ENCODE measurements around the gene SPESP1. TPM values are rescaled to one million over a fixed set of nuclear protein-coding genes. Genes with fewer than 3 reads are reported as not detected.

The SPESP1 gene
- total RNA-seq, result 1.5 TPM

DNA sequence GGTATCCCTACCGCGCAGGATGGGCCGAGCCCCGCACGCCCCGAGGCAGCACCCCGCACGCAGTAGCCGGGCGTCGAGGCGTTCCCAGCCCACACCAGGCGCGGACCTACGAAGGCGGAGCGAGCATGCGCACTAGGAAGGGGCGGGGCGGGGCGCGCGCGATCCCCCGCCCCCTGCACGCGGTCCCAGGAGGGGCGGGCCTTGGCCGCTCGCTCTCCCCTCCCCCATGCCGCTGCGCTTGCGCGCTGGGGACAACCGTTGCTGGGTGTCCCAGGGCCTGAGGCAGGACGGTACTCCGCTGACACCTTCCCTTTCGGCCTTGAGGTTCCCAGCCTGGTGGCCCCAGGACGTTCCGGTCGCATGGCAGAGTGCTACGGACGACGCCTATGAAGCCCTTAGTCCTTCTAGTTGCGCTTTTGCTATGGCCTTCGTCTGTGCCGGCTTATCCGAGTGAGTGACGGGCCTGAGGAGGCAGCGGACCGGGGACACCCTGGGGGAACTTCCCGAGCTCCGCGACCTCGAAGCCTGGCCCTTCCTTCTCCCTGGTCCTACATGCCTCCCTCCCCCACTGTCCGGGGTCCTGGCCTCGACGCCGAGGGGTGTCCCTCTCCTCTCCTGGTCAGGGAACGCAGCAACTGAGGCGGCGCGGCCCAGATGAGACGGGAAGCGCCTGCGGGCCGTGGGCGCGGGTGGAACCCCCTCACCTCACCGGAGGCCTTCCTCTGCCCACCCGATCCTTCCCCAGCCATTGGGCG lies at the start of gene SPESP1:
Gene SPESP1, plus strand, starts transcription at position 258 of the 755 bp plus-strand sequence. Its CDS starts 129 bp downstream, at position 387.
- intact Hi-C loops (cut with DNase I), result no loop called here
- Histone ChIP-seq H3K4me3 (peak within 1 kb of the TSS; percentile 34 to 44), H3K27me3 (no peaks in the 10 kb centered on the region), H3K36me3 (no peaks in the 10 kb centered on the region), H3K4me1 (no peaks in the 10 kb centered on the region), H3K9me3 (no peaks in the 10 kb centered on the region), H3K27ac (no peak within 1 kb of the TSS)
- TF ChIP-seq POLR2A (IDR thresholded peaks at IDR 0.05) (no peak), POLR2AphosphoS5 (IDR thresholded peaks at IDR 0.05; ENCODE audit: insufficient read depth in 1 of 2, low read depth in 1 of 2) (peak in 1 of 2 donors; percentile 81)
- TF ChIP-seq, protein P1, sequence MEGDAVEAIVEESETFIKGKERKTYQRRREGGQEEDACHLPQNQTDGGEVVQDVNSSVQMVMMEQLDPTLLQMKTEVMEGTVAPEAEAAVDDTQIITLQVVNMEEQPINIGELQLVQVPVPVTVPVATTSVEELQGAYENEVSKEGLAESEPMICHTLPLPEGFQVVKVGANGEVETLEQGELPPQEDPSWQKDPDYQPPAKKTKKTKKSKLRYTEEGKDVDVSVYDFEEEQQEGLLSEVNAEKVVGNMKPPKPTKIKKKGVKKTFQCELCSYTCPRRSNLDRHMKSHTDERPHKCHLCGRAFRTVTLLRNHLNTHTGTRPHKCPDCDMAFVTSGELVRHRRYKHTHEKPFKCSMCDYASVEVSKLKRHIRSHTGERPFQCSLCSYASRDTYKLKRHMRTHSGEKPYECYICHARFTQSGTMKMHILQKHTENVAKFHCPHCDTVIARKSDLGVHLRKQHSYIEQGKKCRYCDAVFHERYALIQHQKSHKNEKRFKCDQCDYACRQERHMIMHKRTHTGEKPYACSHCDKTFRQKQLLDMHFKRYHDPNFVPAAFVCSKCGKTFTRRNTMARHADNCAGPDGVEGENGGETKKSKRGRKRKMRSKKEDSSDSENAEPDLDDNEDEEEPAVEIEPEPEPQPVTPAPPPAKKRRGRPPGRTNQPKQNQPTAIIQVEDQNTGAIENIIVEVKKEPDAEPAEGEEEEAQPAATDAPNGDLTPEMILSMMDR (IDR thresholded peaks at IDR 0.05), result no peak
- DNase-seq (ENCODE audit: extremely low spot score in 2 of 2), result no peak

DNA sequence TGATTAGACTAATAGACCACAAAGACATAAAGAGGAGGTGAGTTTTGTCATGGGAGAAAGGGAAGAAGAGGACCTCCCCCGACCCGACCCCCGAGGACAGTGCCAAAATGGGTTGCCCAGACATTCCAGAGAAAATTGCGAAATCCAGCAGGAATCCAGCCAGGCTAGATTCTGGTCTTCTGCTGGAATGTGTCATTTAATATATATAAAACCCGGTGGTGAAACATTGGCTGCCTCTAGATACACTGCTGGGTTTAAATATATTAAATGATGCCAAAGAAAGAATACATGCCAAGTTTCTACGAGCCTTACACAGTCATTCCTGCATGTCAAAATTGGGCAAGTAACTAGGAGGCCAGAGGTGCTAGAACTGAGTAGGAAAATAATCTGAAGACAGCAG lies 45.3 kb upstream of the SPESP1 start:
- no peak overlapping the region for H3K27ac ChIP-seq
- TF ChIP-seq POLR2A (IDR thresholded peaks at IDR 0.05), result no peak
- TF ChIP-seq, protein P1 (IDR thresholded peaks at IDR 0.05), result no peak
- TF ChIP-seq POLR2AphosphoS5 (IDR thresholded peaks at IDR 0.05; ENCODE audit: insufficient read depth in 1 of 2, low read depth in 1 of 2), result no peak
- no peaks in the 10 kb centered on the region for H3K36me3 ChIP-seq
- no peaks in the 10 kb centered on the region for H3K9me3 ChIP-seq
- no peak for DNase-seq (ENCODE audit: extremely low spot score in 2 of 2)
- H3K4me3 ChIP-seq, result no peak overlapping the region
- intact Hi-C loops (cut with DNase I), result no loop called here
- no peaks in the 10 kb centered on the region for H3K27me3 ChIP-seq
- peaks cover 12% of the 10 kb centered on the region for H3K4me1 ChIP-seq

DNA sequence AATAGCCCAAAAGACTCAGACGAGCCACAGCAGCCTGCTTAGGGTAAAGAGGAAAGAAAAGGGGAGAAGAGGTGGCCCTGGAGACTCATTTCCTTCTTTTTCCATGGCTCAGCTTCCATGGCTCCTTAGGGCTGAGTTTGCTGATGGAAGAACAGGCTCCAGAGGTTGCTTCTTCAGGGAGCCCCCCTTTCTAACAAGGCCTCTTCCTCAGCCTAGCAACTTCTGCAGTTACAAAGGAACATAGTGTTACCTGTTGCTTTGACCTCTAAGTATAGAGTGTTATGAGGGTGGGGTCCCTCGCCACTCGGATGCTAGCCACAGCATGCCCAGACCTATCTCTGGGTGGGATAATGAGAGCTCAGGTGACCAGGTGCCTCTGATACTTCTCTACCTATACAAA lies 43.2 kb upstream of the SPESP1 start:
- Histone ChIP-seq H3K36me3 (no peaks in the 10 kb centered on the region), H3K9me3 (no peaks in the 10 kb centered on the region), H3K27ac (no peak overlapping the region), H3K4me1 (peaks cover 12% of the 10 kb centered on the region), H3K4me3 (no peak overlapping the region), H3K27me3 (no peaks in the 10 kb centered on the region)
- intact Hi-C loops (cut with DNase I), result no loop called here
- no peak for DNase-seq (ENCODE audit: extremely low spot score in 2 of 2)
- TF ChIP-seq, protein P1 (IDR thresholded peaks at IDR 0.05), result no peak
- TF ChIP-seq POLR2AphosphoS5 (IDR thresholded peaks at IDR 0.05; ENCODE audit: insufficient read depth in 1 of 2, low read depth in 1 of 2), result no peak
- TF ChIP-seq POLR2A (IDR thresholded peaks at IDR 0.05), result no peak

DNA sequence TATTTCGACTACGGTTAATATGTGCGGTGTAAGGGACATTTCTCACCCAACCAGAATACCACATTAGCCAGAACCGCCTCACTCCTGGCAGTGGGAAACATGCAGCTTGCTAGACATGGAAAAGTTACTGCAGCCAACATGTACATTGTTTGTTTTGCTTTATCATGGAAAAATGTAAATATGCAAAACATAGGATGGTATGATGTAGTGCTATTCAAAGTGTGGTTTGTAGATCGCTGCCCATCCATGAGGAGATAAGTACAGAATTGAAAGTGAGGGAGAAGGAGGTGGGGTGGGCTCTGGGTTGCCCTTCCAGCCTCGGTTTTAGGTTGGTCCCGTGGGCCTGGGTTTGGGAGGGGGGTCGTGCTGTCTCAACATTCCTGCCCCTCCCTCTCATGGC lies 42.5 kb upstream of the SPESP1 start:
- Histone ChIP-seq H3K4me3 (no peak overlapping the region), H3K4me1 (peaks cover 12% of the 10 kb centered on the region), H3K27ac (no peak overlapping the region), H3K27me3 (no peaks in the 10 kb centered on the region), H3K36me3 (no peaks in the 10 kb centered on the region), H3K9me3 (no peaks in the 10 kb centered on the region)
- no peak for DNase-seq (ENCODE audit: extremely low spot score in 2 of 2)
- intact Hi-C loops (cut with DNase I), result no loop called here
- TF ChIP-seq POLR2A (IDR thresholded peaks at IDR 0.05) (no peak), POLR2AphosphoS5 (IDR thresholded peaks at IDR 0.05; ENCODE audit: insufficient read depth in 1 of 2, low read depth in 1 of 2) (no peak)
- TF ChIP-seq, protein P1 (IDR thresholded peaks at IDR 0.05), result no peak

DNA sequence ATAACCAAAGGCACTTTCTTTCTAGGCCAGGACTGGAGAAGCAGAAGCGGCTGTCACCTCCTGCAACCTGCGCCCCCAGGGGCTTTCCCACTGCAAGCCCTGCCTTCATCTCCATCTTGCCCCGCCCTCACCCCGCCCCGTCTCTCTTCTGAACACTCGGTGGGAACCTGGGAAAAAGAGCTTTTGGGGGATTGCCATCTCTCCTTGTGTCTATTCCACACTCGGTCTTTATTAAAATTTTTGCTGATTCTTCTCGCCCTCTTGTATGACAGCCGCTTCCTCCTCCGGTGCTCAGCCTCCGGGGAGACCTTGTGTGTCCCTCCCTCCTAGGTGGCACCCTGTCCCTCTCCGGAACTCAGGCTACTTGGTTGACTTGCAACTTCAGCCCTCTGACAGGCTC lies 41.9 kb upstream of the SPESP1 start:
- no peaks in the 10 kb centered on the region for H3K36me3 ChIP-seq
- H3K4me1 ChIP-seq, result peaks cover 12% of the 10 kb centered on the region
- intact Hi-C loops (cut with DNase I), result no loop called here
- no peak overlapping the region for H3K4me3 ChIP-seq
- H3K27me3 ChIP-seq, result no peaks in the 10 kb centered on the region
- no peak for DNase-seq (ENCODE audit: extremely low spot score in 2 of 2)
- no peaks in the 10 kb centered on the region for H3K9me3 ChIP-seq
- no peak overlapping the region for H3K27ac ChIP-seq
- TF ChIP-seq POLR2A (IDR thresholded peaks at IDR 0.05) (no peak), POLR2AphosphoS5 (IDR thresholded peaks at IDR 0.05; ENCODE audit: insufficient read depth in 1 of 2, low read depth in 1 of 2) (no peak)
- TF ChIP-seq, protein P1 (IDR thresholded peaks at IDR 0.05), result no peak
